HG03066 (cell line): ENCODE results near the gene EBPL.
A peak's percentile ranks its signal among the peaks of the same experiment; 100 is the strongest.
"Not testable (repeated sequence)": the region's sequence is repeated elsewhere in the genome, so short reads cannot be mapped to it uniquely, and the experiment has no call there.

Experiments used
- ATAC-seq: cut with Tn5 transposase; IDR thresholded peaks from one replicate; pipeline ENCODE4 v1.9.1; 2021; ENCODE audit warnings: low read depth; ENCODE audit not compliant: unreplicated experiment

EBPL gene

DNA sequence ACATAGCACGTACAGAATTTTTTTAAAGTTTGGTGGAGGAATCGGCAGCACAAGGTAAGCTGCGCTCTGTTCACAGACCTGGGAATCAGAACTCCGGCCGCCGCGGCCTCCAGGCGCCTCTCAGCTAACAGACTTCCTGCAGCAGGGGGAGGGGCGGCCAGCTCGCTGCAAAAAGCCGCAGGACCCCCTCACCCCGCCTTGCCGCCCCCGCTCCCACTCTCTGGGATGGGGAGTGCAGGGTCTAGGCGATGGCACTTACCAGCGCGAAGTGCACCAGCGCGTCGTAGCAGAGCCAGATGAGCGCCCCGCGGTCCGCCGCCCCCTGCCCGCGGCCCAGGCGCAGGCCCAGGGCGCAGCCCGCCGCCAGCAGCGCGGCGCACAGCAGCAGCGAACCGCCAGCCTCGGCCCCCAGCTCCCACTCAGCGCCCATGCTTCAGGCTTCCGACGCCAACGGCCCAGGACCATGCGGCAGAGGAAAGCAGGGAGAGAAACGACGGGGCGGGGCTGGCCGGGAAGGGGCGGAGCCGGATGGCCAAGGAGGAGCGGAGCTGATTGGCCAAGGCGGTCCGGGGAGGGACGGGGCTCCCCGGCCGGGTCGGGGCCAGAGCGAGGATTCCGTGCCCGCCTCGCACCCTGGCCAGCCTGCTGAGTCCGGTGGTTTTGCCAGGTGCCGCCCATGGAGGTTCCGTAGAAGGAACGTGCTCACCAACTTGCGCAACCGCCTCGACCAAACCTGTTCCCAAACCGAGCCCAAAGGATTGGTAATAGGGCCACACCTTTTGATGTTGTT lies at the start of gene EBPL:
Gene EBPL (minus strand): TSS at position 492 of the 790 bp plus-strand sequence. CDS start 62 bp downstream, at position 430.
- ATAC-seq = peak; percentile 98

DNA sequence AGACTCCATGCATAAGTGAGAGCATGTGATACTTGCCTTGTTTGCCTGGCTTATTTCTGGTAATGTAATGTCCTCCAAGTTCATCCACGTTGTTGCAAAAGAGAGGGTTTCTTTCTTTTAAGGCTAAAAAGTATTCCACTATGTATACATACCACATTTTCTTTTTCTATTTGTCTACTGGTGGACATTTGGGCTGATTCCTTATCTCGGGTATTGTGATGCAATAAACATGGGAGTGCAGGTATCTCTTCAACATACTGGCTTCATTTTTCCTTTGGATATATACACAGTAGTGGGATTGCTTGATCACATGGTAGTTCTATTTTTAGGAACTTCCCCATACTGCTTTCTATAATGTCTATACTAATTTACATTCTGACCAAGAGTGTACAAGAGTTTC lies 49.6 kb upstream of the EBPL start:
- ATAC-seq = no peak

GRCh38 chr13:49739498-49740187 lies 48.4 kb upstream of the EBPL start:
- ATAC-seq = no peak

DNA sequence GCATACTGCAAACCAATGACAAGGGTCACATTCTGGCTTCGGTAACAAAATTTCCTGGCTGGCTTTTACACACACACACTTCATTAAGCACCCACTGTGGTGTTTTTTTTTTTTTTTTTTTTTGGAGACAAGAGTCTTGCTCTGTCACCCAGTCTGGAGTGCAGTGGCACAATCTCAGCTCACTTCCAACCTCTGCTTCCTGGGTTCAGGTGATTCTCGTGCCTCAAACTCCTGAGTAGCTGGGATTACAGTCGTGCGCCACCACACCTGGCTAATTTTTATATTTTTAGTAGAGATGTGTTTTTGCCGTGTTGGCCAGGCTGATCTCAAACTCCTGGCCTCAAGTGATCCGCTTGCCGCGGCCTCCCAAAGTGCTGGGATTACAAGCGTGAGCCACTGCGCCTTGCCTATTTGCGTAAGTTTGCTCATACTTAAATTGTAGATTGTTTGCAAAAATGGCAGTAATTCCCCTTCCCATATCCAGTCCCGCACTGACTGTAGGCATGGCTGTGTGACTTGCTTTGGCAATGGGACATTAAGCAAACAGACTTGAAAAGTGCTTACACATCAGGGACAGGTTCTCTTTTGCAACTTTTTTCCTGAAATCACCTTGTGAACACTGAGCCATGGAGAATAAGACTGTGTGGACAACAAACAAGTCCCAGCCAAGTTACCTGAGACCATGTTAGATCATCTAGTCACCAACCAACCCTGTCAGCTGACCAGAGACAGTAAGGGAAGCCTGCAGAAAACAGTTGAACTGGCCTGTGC lies 42.1 kb upstream of the EBPL start:
- no peak for ATAC-seq

- no peak for ATAC-seq
Measured at GRCh38 chr13:49731766-49732165, 40.5 kb upstream of the EBPL start.

DNA sequence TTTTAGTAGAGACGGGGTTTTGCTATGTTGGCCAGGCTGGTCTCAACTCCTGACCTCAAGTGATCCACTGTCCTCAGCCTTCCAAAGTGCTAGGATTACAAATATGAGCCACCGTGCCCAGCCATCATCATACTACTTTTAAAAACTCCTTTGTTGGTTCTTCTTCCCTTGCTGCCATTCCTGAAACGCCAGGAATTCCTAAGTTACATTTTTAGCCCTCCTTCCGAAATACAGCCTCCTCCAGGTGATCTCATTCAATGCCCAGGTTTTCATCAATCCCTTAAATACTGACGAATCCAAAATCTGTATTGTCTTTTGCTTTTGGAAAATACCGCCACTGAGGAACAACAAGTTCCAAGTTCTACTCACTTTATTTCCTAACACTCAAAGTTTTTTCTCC lies 25.3 kb upstream of the EBPL start:
- ATAC-seq = no peak

DNA sequence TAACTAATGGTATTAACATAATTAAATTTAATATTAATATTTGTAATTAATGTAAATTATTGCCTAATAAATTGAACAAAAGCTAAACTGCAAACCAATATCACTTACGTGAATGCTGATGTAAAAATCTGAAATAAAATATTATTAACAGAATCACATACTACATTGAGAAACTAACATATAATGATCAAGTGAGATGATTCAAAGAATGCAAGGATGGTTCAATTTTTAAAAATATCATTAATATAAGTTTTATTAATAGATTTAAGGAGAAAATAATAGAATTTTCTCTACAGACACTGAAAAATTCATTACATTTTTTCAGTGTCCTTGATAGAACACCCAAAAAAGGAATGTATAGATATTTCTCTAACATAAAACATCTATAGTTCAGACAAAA lies 23.5 kb upstream of the EBPL start:
- no peak for ATAC-seq

DNA sequence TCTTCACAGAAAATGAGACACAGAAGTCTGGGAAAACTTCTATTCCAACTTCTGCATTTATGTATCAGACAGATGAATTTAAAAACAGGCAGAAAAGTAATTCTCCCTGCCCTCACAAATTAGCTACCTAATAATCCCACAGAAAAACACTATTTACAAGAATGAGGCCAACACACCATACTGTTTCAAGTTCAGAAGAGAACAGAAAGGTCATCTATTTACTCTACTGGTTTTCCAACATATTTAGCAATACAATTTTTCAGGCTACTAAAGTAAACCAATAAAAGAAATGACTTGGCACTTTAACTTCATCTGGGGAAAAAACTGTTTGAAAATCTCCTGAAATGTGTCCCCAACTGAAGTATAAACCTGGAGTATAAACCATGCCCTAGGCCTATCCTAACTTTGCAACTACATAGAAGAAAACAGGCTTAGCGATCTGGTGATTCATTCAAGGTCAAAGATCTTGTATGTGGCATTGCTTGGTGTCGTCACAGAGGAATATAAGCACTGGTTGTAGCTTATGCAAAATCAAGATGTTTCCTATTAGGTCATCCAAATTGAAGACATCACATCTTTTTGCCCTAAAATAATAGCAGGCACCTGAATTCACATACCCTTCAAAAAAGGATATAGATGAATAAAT lies 20.1 kb upstream of the EBPL start:
- ATAC-seq = no peak

GRCh38 chr13:49704264-49704663 lies 13.0 kb upstream of the EBPL start:
- not testable (repeated sequence) for ATAC-seq

DNA sequence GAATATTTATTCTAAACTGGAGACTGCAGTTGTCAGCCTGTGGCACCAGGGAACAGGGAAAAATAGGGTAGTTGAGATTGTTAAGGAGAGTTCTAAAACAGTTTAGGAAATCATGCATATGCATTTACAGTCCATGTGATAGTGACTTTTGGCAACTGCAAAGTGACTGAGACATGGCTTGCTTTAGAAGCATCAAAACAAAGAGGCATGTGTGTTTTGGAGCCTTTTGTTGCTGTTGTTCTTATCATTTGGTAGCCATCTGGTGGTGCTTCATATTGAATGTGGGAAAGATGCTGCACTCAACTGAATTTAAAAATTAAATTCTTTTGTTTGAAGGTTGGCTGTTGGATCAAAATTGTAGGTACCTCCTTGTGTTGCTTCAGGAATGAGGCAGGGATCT lies 10.2 kb upstream of the EBPL start:
- ATAC-seq = no peak

DNA sequence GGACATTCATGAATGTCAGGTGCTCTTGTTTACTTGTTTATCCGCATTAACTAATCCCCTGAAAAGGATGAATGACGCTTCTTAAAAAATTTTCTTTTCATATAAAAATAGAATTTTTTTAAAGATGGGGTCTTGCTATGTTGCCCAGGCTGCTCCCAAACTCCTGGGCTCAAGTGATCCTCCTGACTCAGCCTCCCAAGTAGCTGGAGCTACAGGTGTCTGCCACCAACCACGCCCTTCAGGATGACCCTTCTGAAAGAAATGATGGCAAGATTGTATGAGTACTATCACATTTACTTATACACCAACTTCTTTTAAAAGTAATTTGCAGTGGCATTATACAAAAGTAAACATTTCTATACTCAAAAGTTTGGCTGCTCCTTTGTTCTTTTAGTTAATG lies 6.2 kb upstream of the EBPL start:
- ATAC-seq = no peak

DNA sequence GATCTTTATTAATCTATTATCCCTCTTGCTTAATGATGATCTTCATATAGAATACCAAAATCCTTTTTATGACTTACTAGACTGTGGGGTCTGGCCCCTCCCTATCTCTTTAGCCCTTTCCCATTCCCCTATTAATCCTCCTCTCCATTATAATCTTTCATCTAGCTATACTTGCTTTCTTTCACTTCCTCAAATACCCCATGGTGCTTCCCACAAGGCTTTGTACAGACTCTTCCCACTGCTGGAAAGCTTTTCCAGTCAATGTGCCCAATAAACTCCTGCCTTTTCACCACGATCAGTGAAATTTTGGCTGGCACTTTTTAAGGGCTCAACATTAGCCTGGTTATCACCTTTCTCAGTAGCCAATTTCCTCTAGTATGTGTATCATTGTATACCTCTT lies 3.2 kb upstream of the EBPL start:
- no peak for ATAC-seq

GRCh38 chr13:49693877-49694276 lies 2.6 kb upstream of the EBPL start:
- no peak for ATAC-seq

DNA sequence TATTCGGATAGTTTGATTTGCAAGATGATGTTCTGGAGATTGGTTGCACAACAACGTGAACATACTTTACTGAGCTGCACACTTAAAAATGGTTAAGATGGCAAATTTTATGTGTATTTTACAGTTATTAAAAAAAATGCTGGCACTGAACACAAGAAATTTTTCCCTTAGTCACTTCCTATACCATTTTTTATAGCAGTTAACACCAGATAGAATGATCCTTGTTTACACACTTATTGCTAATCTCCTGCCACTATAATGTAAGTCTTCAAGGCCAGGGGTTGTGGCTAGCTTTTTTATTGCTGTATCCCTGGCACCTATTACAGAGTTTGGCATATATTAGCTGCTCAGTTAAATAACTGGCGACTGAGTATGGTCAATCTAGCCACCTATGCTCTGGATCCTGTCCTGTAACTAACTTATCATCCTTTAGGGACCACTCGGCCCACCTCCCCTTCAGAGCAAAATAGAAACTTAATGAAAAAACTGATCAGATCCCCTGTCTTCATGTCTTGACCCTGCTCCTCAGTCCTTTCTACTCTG lies 2.0 kb upstream of the EBPL start:
- ATAC-seq = no peak

DNA sequence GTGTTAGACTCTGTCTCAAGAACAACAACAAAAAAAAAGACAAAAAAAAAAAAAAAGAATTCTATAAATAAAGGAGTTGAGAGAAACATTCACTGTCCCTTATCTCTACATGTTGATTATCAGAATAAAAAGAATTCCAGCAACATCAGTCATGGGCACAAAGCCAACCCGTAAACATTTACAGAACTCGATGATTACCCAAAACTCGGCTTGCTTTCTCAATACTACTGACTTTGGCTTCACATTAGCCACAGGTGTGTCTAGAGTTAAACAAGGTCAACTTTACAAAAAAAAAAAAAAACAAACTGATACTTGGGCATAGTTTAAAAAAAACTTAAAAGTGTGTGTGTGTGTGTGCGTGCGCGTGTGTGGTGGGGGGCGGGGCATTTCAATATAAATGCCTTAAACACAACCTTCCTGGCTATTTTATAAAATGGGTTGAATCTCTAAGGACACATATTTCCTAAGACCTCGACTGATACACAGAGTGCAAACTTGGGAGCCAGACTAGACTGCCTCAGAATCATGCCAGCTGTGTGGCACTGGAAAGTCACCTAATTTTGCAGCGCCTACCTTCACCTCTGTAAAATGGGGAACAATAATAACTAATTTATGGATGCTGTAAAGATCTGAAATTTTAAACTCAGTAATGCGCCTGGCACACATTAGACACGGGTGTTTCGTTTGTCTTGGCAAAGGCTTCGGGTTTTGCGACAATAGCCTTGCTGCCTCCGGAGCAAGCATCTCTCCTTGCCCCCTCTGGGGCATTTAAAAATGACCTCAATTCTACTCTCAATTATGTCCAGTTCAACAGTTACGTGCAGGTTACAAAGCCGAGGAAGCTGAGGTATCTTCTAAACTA lies 922 bp downstream of the EBPL start:
- peak; percentile 23 for ATAC-seq

- peak; percentile 56 for ATAC-seq
Measured at GRCh38 chr13:49683489-49683888, 7.8 kb downstream of the EBPL start.

DNA sequence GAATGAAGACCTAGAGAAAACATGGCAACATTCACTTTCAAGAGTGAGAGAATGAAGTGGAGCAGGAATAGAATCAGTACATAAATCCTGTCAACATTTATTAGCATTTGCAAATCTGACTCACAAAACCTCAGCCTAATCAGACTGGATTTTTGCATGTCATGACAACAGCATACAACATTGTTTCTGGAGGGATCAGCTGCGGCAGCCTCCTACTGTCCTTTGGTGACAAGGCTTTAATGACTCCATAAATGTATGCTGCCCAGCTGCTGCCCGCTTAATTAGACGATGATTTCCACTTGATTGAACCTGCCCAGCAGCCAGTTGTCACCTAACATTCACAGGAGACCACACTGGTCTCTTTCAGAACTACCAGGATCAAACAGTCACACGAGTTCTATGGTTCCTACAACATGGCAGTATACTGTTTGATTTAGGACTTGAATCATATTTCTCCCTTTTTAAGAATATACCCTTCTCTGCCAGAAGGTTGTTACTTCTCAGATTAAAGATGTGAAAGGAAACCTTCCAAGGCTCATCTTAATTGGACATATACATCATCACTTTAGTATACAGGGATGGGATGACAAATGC lies 9.3 kb downstream of the EBPL start:
- ATAC-seq = no peak

GRCh38 chr13:49679246-49679645 lies 12.0 kb downstream of the EBPL start:
- ATAC-seq = no peak

DNA sequence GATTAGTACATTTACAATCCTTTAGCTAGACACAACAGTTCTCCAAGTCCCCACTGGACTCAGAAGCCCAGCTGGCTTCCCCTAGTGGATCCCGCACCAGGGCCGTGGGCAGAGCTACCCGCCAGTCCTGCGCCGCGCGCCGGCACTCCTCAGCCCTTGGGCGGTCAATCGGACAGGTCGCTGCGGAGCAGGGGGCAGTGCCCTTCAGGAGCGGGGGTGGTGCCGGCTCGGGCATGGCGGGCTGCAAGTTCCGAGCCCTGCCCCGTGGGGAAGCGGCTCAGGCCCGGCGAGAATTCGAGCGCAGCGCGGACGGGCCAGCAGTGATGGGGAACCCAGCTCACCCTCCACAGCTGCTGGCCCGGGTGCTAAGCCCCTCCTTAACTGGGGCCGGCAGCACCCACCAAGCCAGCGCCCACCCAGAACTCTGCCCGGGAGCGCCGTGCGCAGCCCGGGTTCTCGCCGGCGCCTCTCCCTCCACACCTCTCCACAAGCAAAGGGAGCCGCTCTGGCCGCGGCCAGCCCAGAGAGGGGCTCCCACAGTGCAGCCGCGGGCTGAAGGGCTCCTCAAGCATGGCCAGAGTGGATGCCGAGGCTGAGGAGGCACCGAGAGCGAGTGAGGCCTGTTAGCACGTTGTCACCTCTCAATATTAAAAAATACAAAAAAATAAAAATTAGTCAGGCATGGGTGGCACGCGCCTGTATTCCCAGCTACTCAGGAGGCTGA lies 12.9 kb downstream of the EBPL start:
- no peak for ATAC-seq
